HepG2 (cell line): ENCODE results near the gene SFXN2. TPM values are rescaled to one million over a fixed set of nuclear protein-coding genes. Genes with fewer than 3 reads are reported as not detected.
A peak's percentile ranks its signal among the peaks of the same experiment; 100 is the strongest.

Experiments used
- ADNP ChIP-seq: sonication (generic); formaldehyde crosslinking; IDR thresholded peaks from 2 replicates; pipeline ENCODE4 v1.4.0; 2020; ENCODE audit warnings: missing genetic modification reagents
- AGO1 ChIP-seq: fragments of 200-400 bp; formaldehyde crosslinking; IDR thresholded peaks from 2 replicates; pipeline ENCODE4 v1.6.1; 2017; ENCODE audit warnings: mild to moderate bottlenecking, low read depth, low read length, moderate library complexity; ENCODE audit not compliant: poor library complexity, severe bottlenecking
- AGO2 ChIP-seq: fragments of 200-400 bp; formaldehyde crosslinking; optimal IDR thresholded peaks from 2 replicates; pipeline ENCODE3; 2017; ENCODE audit warnings: mild to moderate bottlenecking, low read depth, low read length, moderate library complexity
- CEBPB ChIP-seq: IDR thresholded peaks from 2 replicates; pipeline ENCODE4 v1.6.1; 2011; ENCODE audit warnings: low read depth, low read length, improper control_type of control experiment, borderline replicate concordance
- CTCF ChIP-seq: sonication (generic); formaldehyde crosslinking; IDR thresholded peaks from 2 replicates; pipeline ENCODE4 v1.5.0; 2020; ENCODE audit warnings: mild to moderate bottlenecking, missing genetic modification reagents, moderate library complexity
- FOSL2 ChIP-seq: sonication (generic); formaldehyde crosslinking; IDR thresholded peaks from 2 replicates; pipeline ENCODE4 v1.4.0; 2020; ENCODE audit warnings: missing genetic modification reagents
- GTF3A ChIP-seq: sonication (generic); formaldehyde crosslinking; conservative IDR thresholded peaks from 2 replicates; pipeline ENCODE4 v1.4.0; 2020; ENCODE audit warnings: mild to moderate bottlenecking, missing genetic modification reagents
- KDM3A ChIP-seq: IDR thresholded peaks from 2 replicates; pipeline ENCODE4 v1.6.1; 2018; ENCODE audit warnings: low read depth, missing compliant biosample characterization
- PRDM10 ChIP-seq: sonication (generic); formaldehyde crosslinking; IDR thresholded peaks from 2 replicates; pipeline ENCODE4 v1.4.0; 2020; ENCODE audit warnings: low read depth, missing genetic modification reagents
- RXRA ChIP-seq: sonication (generic); formaldehyde crosslinking; IDR thresholded peaks from 2 replicates; pipeline ENCODE4 v1.5.1; 2020; ENCODE audit warnings: missing genetic modification reagents
- SALL1 ChIP-seq: sonication (generic); formaldehyde crosslinking; IDR thresholded peaks from 2 replicates; pipeline ENCODE4 v1.8.0; 2022; ENCODE audit warnings: mild to moderate bottlenecking, missing genetic modification reagents
- THAP11 ChIP-seq: IDR thresholded peaks from 2 replicates; pipeline ENCODE4 v1.6.1; 2016; ENCODE audit warnings: missing biosample characterization, missing genetic modification reagents
- XRCC5 ChIP-seq: fragments of 200-400 bp; formaldehyde crosslinking; optimal IDR thresholded peaks from 2 replicates; pipeline ENCODE3; 2017; ENCODE audit warnings: mild to moderate bottlenecking, low read length
- ZBTB33 ChIP-seq: sonication (generic); formaldehyde crosslinking; IDR thresholded peaks from 2 replicates; pipeline ENCODE4 v1.4.0; 2020; ENCODE audit warnings: missing genetic modification reagents
- ZBTB7B ChIP-seq: sonication (generic); formaldehyde crosslinking; IDR thresholded peaks from 2 replicates; pipeline ENCODE4 v1.4.0; 2020; ENCODE audit warnings: missing genetic modification reagents
- ZFP36L1 ChIP-seq: sonication (generic); formaldehyde crosslinking; IDR thresholded peaks from 2 replicates; pipeline ENCODE4 v1.8.0; 2022; ENCODE audit warnings: mild to moderate bottlenecking, missing genetic modification reagents, moderate library complexity
- ZFX ChIP-seq: sonication (generic); formaldehyde crosslinking; IDR thresholded peaks from 2 replicates; pipeline ENCODE4 v1.4.0; 2020; ENCODE audit warnings: mild to moderate bottlenecking, low read depth, missing genetic modification reagents, moderate library complexity
- ZNF691 ChIP-seq: sonication (generic); formaldehyde crosslinking; IDR thresholded peaks from 2 replicates; pipeline ENCODE4 v1.4.0; 2020; ENCODE audit warnings: missing genetic modification reagents, low read depth, mild to moderate bottlenecking, borderline replicate concordance
- polyA plus RNA-seq, 8 experiments: library from polyadenylated mRNA; depleted of rRNA in 3 of 8; stranded (reverse) in 7 of 8; unstranded in 1 of 8; fragments of >200 nt; fragmentation: Illumina TruSeq in 4 of 8; extraction: Trizol in 4 of 8; gene quantifications; 2 replicates each; pipeline versions ENCODE4 v1.2.1 to v1.2.3, GENCODE V29; 2011 to 2016; ENCODE audit warnings: low read depth in 4 of 8, missing spikeins in 1 of 8, mixed read lengths in 1 of 8; ENCODE audit not compliant: insufficient read depth in 1 of 8
- total RNA-seq, 5 experiments: library from RNA; depleted of rRNA; stranded (reverse); fragments of >200 nt; fragmentation: Illumina TruSeq; extraction: Trizol; gene quantifications; 2 replicates each; pipeline ENCODE4 v1.2.3, GENCODE V29; 2016; ENCODE audit warnings: low read depth in 1 of 5

SFXN2 gene
- total and polyA plus RNA-seq, 2 of the 13 experiments (the other 11 are each of a cell fraction or from before 2014, with no cell fraction given), result 12.8 to 21.1 TPM

- TF ChIP-seq PRDM10 (CRISPR knock-in tag), result 0 out of 2 replicates have a peak, but pooled peaks have one; percentile 29
- peak; percentile 74; the same call in 1 of the 2 replicates for TF ChIP-seq ZBTB33 (CRISPR knock-in tag)
- peak; percentile 61; the same call in 1 of the 2 replicates for TF ChIP-seq ZNF691 (CRISPR knock-in tag)
- no peak for TF ChIP-seq ADNP (CRISPR knock-in tag)
- TF ChIP-seq XRCC5, result peak; percentile 59
- TF ChIP-seq GTF3A (CRISPR knock-in tag), result no peak
- peak; percentile 37 for TF ChIP-seq AGO1
- TF ChIP-seq RXRA (CRISPR knock-in tag), result 0 out of 2 replicates have a peak, but pooled peaks have one; percentile 13
- TF ChIP-seq KDM3A (CRISPR knock-in tag), result 0 out of 2 replicates have a peak, but pooled peaks have one; percentile 54
- TF ChIP-seq CEBPB, result no peak
- no peak for TF ChIP-seq ZBTB7B
- peak; percentile 54 for TF ChIP-seq AGO2
- peak; percentile 38; the same call in 1 of the 2 replicates for TF ChIP-seq FOSL2 (CRISPR knock-in tag)
- TF ChIP-seq ZFX (CRISPR knock-in tag), result 0 out of 2 replicates have a peak, but pooled peaks have one; percentile 18
- peak; percentile 42; the same call in 1 of the 2 replicates for TF ChIP-seq THAP11 (CRISPR knock-in tag)
- no peak for TF ChIP-seq ZFP36L1 (CRISPR knock-in tag)
- peak; percentile 54; the same call in 1 of the 2 replicates for TF ChIP-seq SALL1 (CRISPR knock-in tag)
- peak; percentile 97 for TF ChIP-seq CTCF
Measured at GRCh38 chr10:102729029-102730026, 14.9 kb downstream of the SFXN2 start (continued).
